MCF 10A (cell line): Measurements from ENCODE around the gene FGF14. TPM values are rescaled to one million over a fixed set of nuclear protein-coding genes. Genes with fewer than 3 reads are reported as not detected.

Source experiments
- BruUV-seq: library from RNA; stranded (reverse); fragments of 400-500 nt; replicated peaks from 2 replicates; lab custom pipeline; 2021; lab: Mats Ljungman, UMichigan
- CTCF ChIA-PET: fragments of 300-600 bp; sonication (Branson Sonifier 250); formaldehyde crosslinking; extraction: SDS; loops from one replicate; lab custom pipeline; 2021; ENCODE audit warnings: antibody characterized with exemption, inconsistent platforms; lab: Yijun Ruan, JAX
- POLR2A ChIA-PET: fragments of 300-600, 350-650 bp; sonication (Branson Sonifier 250); formaldehyde crosslinking; extraction: SDS; loops from one replicate; lab custom pipeline; 2020; ENCODE audit warnings: antibody characterized with exemption, inconsistent platforms; lab: Yijun Ruan, JAX
- DNase-seq: peaks from one replicate; pipeline ENCODE4 v3.0.0-alpha.2; 2018; ENCODE audit not compliant: unreplicated experiment
- H3K27ac Mint-ChIP-seq: one replicate; pipeline ENCODE4 v1.8.0; 2022; ENCODE audit warnings: mild to moderate bottlenecking, low read depth, mixed read lengths; ENCODE audit not compliant: unreplicated experiment
- H3K27me3 Mint-ChIP-seq: one replicate; pipeline ENCODE4 v1.8.0; 2022; ENCODE audit warnings: mixed read lengths; ENCODE audit not compliant: insufficient read depth, unreplicated experiment
- H3K36me3 Mint-ChIP-seq: one replicate; pipeline ENCODE4 v1.8.0; 2022; ENCODE audit warnings: mild to moderate bottlenecking, moderate library complexity, mixed read lengths; ENCODE audit not compliant: insufficient read depth, unreplicated experiment
- H3K4me1 Mint-ChIP-seq: one replicate; pipeline ENCODE4 v1.8.0; 2022; ENCODE audit warnings: mixed read lengths; ENCODE audit not compliant: insufficient read depth, unreplicated experiment
- H3K4me3 Mint-ChIP-seq: one replicate; pipeline ENCODE4 v1.8.0; 2022; ENCODE audit warnings: mild to moderate bottlenecking, moderate library complexity, mixed read lengths; ENCODE audit not compliant: unreplicated experiment
- H3K9me3 Mint-ChIP-seq: one replicate; pipeline ENCODE4 v1.8.0; 2022; ENCODE audit warnings: mixed read lengths; ENCODE audit not compliant: unreplicated experiment
- CTCF ChIP-seq: fragments of 200-600 bp; IDR thresholded peaks from one replicate; pipeline ENCODE4 v1.8.0; 2022; ENCODE audit warnings: antibody characterized with exemption, mild to moderate bottlenecking; ENCODE audit not compliant: unreplicated experiment
- intact Hi-C: fragments of 100-400 bp; cut with micrococcal nuclease; formaldehyde crosslinking; loops from 2 replicates; pipeline ENCODE4 v1.14.1; 2022
- total RNA-seq: library from RNA; stranded (reverse); gene quantifications from 2 replicates; pipeline ENCODE4 v1.2.3, GENCODE V29; 2022

FGF14 gene
- total RNA-seq, 1 experiment from 2014 or later, result not detected

GRCh38 chr13:101749584-101749983, 652.3 kb downstream of the FGF14 start:
- TF ChIP-seq CTCF, result no peak
- no peak overlapping the region for H3K4me3 Mint-ChIP-seq
- BruUV-seq, result no TSS peak
- intact Hi-C loops, result no loop called here
- peaks cover 14% of the 10 kb centered on the region for H3K4me1 Mint-ChIP-seq
- no peaks in the 10 kb centered on the region for H3K27me3 Mint-ChIP-seq
- DNase-seq, result no peak
- H3K27ac Mint-ChIP-seq, result no peak overlapping the region
- H3K9me3 Mint-ChIP-seq, result no peaks in the 10 kb centered on the region
- H3K36me3 Mint-ChIP-seq, result no peaks in the 10 kb centered on the region
- CTCF ChIA-PET, result interaction anchor here (0.7 kb wide), 1 partner anchor 450 kb away, joined by 3 read pairs; no protein-coding TSS in a partner anchor
- POLR2A ChIA-PET, result interaction anchor here (1.1 kb wide), 1 partner anchor 22 kb away, joined by 4 read pairs; no protein-coding TSS in a partner anchor

- BruUV-seq, result no TSS peak
- Mint-ChIP-seq H3K4me1 (peaks cover 14% of the 10 kb centered on the region), H3K27ac (no peak overlapping the region), H3K27me3 (no peaks in the 10 kb centered on the region), H3K9me3 (no peaks in the 10 kb centered on the region), H3K4me3 (no peak overlapping the region), H3K36me3 (no peaks in the 10 kb centered on the region)
- ChIA-PET CTCF (interaction anchor here (0.6 kb wide), 1 partner anchor 604 kb away, joined by 4 read pairs; no protein-coding TSS in a partner anchor), POLR2A (no interaction called here)
- no peak for TF ChIP-seq CTCF
- intact Hi-C loops, result no loop called here
- no peak for DNase-seq
Observed at GRCh38 chr13:101747039-101747438, 654.8 kb downstream of the FGF14 start.

- CTCF ChIA-PET, result no interaction called here
- Mint-ChIP-seq H3K4me3 (no peak overlapping the region), H3K27me3 (no peaks in the 10 kb centered on the region), H3K27ac (no peak overlapping the region), H3K4me1 (peaks cover 14% of the 10 kb centered on the region), H3K36me3 (no peaks in the 10 kb centered on the region), H3K9me3 (no peaks in the 10 kb centered on the region)
- no peak for DNase-seq
- BruUV-seq, result no TSS peak
- POLR2A ChIA-PET, result no interaction called here
- intact Hi-C loops, result no loop called here
- no peak for TF ChIP-seq CTCF
Observed at GRCh38 chr13:101746513-101746912, 655.3 kb downstream of the FGF14 start.

GRCh38 chr13:101739382-101740178, 662.3 kb downstream of the FGF14 start:
- Mint-ChIP-seq H3K36me3 (no peaks in the 10 kb centered on the region), H3K4me3 (no peak overlapping the region)

More at GRCh38 chr13:101739382-101740178, 662.3 kb downstream of the FGF14 start:
- H3K27me3 Mint-ChIP-seq, result no peaks in the 10 kb centered on the region
- no peaks in the 10 kb centered on the region for H3K4me1 Mint-ChIP-seq
- no peak for DNase-seq
- ChIA-PET POLR2A (no interaction called here), CTCF (interaction anchor here (0.6 kb wide), 1 partner anchor 612 kb away, joined by 3 read pairs; no protein-coding TSS in a partner anchor)
- intact Hi-C loops, result no loop called here
- TF ChIP-seq CTCF, result no peak
- no peak overlapping the region for H3K27ac Mint-ChIP-seq
- H3K9me3 Mint-ChIP-seq, result no peaks in the 10 kb centered on the region
- no TSS peak for BruUV-seq
